ENCODE measurements around the gene SH3D19.
A peak's percentile ranks its signal among the peaks of the same experiment; 100 is the strongest.

The SH3D19 gene

DNA sequence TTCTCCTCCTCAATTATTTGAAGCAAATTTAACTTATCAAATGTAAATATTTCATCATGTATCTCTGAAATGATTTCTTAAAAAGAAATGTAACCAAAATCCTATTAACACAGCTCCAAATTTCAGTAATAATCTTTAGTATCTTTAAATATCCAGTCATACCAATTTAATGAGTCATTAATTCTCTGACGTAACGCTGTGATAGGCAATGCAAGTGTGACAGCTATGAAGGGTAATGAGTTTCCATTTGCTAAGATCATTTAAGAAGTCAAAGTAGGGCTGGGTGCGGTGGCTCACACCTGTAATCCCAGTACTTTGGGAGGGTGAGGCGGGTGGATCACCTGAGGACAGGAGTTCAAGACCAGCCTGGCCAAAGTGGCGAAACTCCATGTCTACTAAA is 210.4 kb downstream of the SH3D19 start:
- no peaks in the 10 kb centered on the region for H3K4me1 ChIP-seq (ENCODE audit: control insufficient read depth, insufficient read depth, low read length)
- no peaks in the 10 kb centered on the region for H3K9me3 ChIP-seq (ENCODE audit: control insufficient read depth, insufficient read depth, low read depth, low read length)
- no peak overlapping the region for H3K9ac ChIP-seq (ENCODE audit: low read length)
- H3K36me3 ChIP-seq (ENCODE audit: control insufficient read depth, insufficient read depth, low read length) = peaks cover 14% of the 10 kb centered on the region
- no peak overlapping the region for H3K4me3 ChIP-seq (ENCODE audit: low read depth, low read length)
- H3K27ac ChIP-seq (ENCODE audit: low read depth, low read length) = no peak overlapping the region
- H3K27me3 ChIP-seq (ENCODE audit: control insufficient read depth, insufficient read depth, low read length) = no peaks in the 10 kb centered on the region

DNA sequence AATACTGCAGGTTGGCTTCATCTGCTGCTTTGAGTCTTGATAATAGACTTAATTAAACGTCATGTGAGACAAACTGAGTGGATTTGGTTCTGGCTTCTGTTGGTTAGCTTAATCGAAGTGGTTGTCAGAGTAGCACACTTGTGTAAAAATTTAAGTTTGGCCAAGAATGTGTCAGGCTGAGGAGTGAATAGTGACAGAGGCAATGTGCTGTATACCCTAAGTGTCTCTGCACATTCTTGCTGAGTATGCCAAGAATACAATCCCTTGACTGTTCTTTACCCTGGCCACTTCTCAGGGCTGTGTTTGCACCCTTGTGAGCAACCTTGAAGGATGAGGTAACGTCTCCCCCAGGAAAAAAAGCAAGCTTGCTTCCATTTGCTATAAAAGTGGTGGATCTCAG is 211.1 kb downstream of the SH3D19 start:
- H3K4me3 ChIP-seq (ENCODE audit: low read depth, low read length) = no peak overlapping the region
- no peaks in the 10 kb centered on the region for H3K9me3 ChIP-seq (ENCODE audit: control insufficient read depth, insufficient read depth, low read depth, low read length)
- H3K9ac ChIP-seq (ENCODE audit: low read length) = no peak overlapping the region
- H3K4me1 ChIP-seq (ENCODE audit: control insufficient read depth, insufficient read depth, low read length) = no peaks in the 10 kb centered on the region
- H3K36me3 ChIP-seq (ENCODE audit: control insufficient read depth, insufficient read depth, low read length) = peaks cover 14% of the 10 kb centered on the region
- no peaks in the 10 kb centered on the region for H3K27me3 ChIP-seq (ENCODE audit: control insufficient read depth, insufficient read depth, low read length)
- H3K27ac ChIP-seq (ENCODE audit: low read depth, low read length) = no peak overlapping the region

- no peaks in the 10 kb centered on the region for H3K4me1 ChIP-seq (ENCODE audit: control insufficient read depth, insufficient read depth, low read length)
- H3K36me3 ChIP-seq (ENCODE audit: control insufficient read depth, insufficient read depth, low read length) = peaks cover 45% of the 10 kb centered on the region
- no peak overlapping the region for H3K27ac ChIP-seq (ENCODE audit: low read depth, low read length)
- H3K4me3 ChIP-seq (ENCODE audit: low read depth, low read length) = no peak overlapping the region
- H3K27me3 ChIP-seq (ENCODE audit: control insufficient read depth, insufficient read depth, low read length) = no peaks in the 10 kb centered on the region
- no peaks in the 10 kb centered on the region for H3K9me3 ChIP-seq (ENCODE audit: control insufficient read depth, insufficient read depth, low read depth, low read length)
- H3K9ac ChIP-seq (ENCODE audit: low read length) = no peak overlapping the region
Observed at GRCh38 chr4:151110236-151110635, 215.2 kb downstream of the SH3D19 start.

GRCh38 chr4:151107063-151107462 is 218.3 kb downstream of the SH3D19 start:
- no peaks in the 10 kb centered on the region for H3K27me3 ChIP-seq (ENCODE audit: control insufficient read depth, insufficient read depth, low read length)
- H3K27ac ChIP-seq (ENCODE audit: low read depth, low read length) = no peak overlapping the region
- no peaks in the 10 kb centered on the region for H3K4me1 ChIP-seq (ENCODE audit: control insufficient read depth, insufficient read depth, low read length)
- peaks cover 67% of the 10 kb centered on the region for H3K36me3 ChIP-seq (ENCODE audit: control insufficient read depth, insufficient read depth, low read length)
- no peak overlapping the region for H3K9ac ChIP-seq (ENCODE audit: low read length)
- no peaks in the 10 kb centered on the region for H3K9me3 ChIP-seq (ENCODE audit: control insufficient read depth, insufficient read depth, low read depth, low read length)
- H3K4me3 ChIP-seq (ENCODE audit: low read depth, low read length) = no peak overlapping the region

GRCh38 chr4:151105454-151106032 is 219.9 kb downstream of the SH3D19 start:
- H3K4me1 ChIP-seq (ENCODE audit: control insufficient read depth, insufficient read depth, low read length) = peaks cover 5% of the 10 kb centered on the region; the same call in 1 of the 2 replicates
- no peak overlapping the region for H3K9ac ChIP-seq (ENCODE audit: low read length)
- H3K27ac ChIP-seq (ENCODE audit: low read depth, low read length) = no peak overlapping the region
- H3K4me3 ChIP-seq (ENCODE audit: low read depth, low read length) = no peak overlapping the region
- no peaks in the 10 kb centered on the region for H3K9me3 ChIP-seq (ENCODE audit: control insufficient read depth, insufficient read depth, low read depth, low read length)
- H3K27me3 ChIP-seq (ENCODE audit: control insufficient read depth, insufficient read depth, low read length) = no peaks in the 10 kb centered on the region
- peaks cover 82% of the 10 kb centered on the region for H3K36me3 ChIP-seq (ENCODE audit: control insufficient read depth, insufficient read depth, low read length)

DNA sequence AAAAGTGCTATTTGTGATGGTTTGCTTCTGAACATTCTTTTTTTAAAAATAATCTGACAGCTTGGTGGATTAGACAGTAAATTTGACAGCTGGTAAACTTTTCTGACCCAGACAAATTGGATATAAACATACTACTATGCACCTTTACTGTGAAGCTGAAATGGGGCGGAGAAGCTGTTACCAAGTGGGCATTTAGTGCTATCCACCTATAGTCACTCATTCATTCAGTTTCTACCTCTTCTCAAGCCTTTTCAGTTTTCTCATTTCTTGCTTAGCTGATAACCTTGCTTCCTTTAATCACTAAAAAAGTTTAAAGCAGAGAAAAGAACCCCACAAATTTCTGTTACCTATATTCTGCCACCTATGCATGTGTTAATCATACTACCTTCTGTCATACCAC is 220.8 kb downstream of the SH3D19 start:
- no peaks in the 10 kb centered on the region for H3K9me3 ChIP-seq (ENCODE audit: control insufficient read depth, insufficient read depth, low read depth, low read length)
- no peak overlapping the region for H3K9ac ChIP-seq (ENCODE audit: low read length)
- peaks cover 87% of the 10 kb centered on the region for H3K36me3 ChIP-seq (ENCODE audit: control insufficient read depth, insufficient read depth, low read length)
- H3K4me1 ChIP-seq (ENCODE audit: control insufficient read depth, insufficient read depth, low read length) = peaks cover 5% of the 10 kb centered on the region; the same call in 1 of the 2 replicates
- H3K27me3 ChIP-seq (ENCODE audit: control insufficient read depth, insufficient read depth, low read length) = no peaks in the 10 kb centered on the region
- H3K4me3 ChIP-seq (ENCODE audit: low read depth, low read length) = no peak overlapping the region
- H3K27ac ChIP-seq (ENCODE audit: low read depth, low read length) = no peak overlapping the region

GRCh38 chr4:151103758-151104157 is 221.6 kb downstream of the SH3D19 start:
- Histone ChIP-seq H3K4me3 (ENCODE audit: low read depth, low read length) (no peak overlapping the region), H3K27me3 (ENCODE audit: control insufficient read depth, insufficient read depth, low read length) (no peaks in the 10 kb centered on the region), H3K27ac (ENCODE audit: low read depth, low read length) (no peak overlapping the region), H3K9me3 (ENCODE audit: control insufficient read depth, insufficient read depth, low read depth, low read length) (no peaks in the 10 kb centered on the region), H3K9ac (ENCODE audit: low read length) (no peak overlapping the region), H3K36me3 (ENCODE audit: control insufficient read depth, insufficient read depth, low read length) (peaks cover 87% of the 10 kb centered on the region), H3K4me1 (ENCODE audit: control insufficient read depth, insufficient read depth, low read length) (peaks cover 8% of the 10 kb centered on the region)

- Histone ChIP-seq H3K4me3 (ENCODE audit: low read depth, low read length) (peak overlapping the region; percentile 95), H3K27ac (ENCODE audit: low read depth, low read length) (peak overlapping the region; percentile 95), H3K4me1 (ENCODE audit: control insufficient read depth, insufficient read depth, low read length) (peaks cover 9% of the 10 kb centered on the region), H3K9ac (ENCODE audit: low read length) (peak overlapping the region; percentile 99), H3K36me3 (ENCODE audit: control insufficient read depth, insufficient read depth, low read length) (peaks cover 59% of the 10 kb centered on the region), H3K27me3 (ENCODE audit: control insufficient read depth, insufficient read depth, low read length) (no peaks in the 10 kb centered on the region), H3K9me3 (ENCODE audit: control insufficient read depth, insufficient read depth, low read depth, low read length) (no peaks in the 10 kb centered on the region)
Observed at GRCh38 chr4:151100531-151100930, 224.9 kb downstream of the SH3D19 start.

DNA sequence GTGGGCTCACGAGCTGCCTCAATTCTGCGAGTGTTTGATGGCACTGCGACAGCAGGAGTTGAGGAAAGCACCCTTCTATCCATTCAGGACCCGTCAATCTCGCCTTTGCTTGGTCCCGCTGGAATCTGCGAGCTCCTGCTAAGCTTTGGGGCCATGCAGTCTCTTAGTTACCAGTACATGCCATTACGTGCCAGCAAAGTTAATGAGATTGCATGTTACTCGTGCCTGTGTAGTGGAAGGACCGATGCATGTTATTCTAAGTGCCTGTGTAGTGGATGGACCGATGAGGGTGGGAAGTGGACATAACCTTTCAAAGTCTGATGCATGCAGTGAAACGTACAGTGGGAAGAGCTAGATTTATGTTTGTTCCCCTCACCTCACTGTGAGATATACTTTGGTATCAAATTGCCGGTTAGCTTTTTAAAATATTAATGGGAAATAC is 225.4 kb downstream of the SH3D19 start:
- peaks cover 54% of the 10 kb centered on the region for H3K36me3 ChIP-seq (ENCODE audit: control insufficient read depth, insufficient read depth, low read length)
- peak overlapping the region; percentile 95 for H3K4me3 ChIP-seq (ENCODE audit: low read depth, low read length)
- H3K4me1 ChIP-seq (ENCODE audit: control insufficient read depth, insufficient read depth, low read length) = peaks cover 9% of the 10 kb centered on the region
- peak overlapping the region; percentile 95 for H3K27ac ChIP-seq (ENCODE audit: low read depth, low read length)
- peak overlapping the region; percentile 99 for H3K9ac ChIP-seq (ENCODE audit: low read length)
- H3K9me3 ChIP-seq (ENCODE audit: control insufficient read depth, insufficient read depth, low read depth, low read length) = no peaks in the 10 kb centered on the region
- no peaks in the 10 kb centered on the region for H3K27me3 ChIP-seq (ENCODE audit: control insufficient read depth, insufficient read depth, low read length)

GRCh38 chr4:151099229-151099975 is 226.0 kb downstream of the SH3D19 start, which contains the start of gene RPS3A:
RPS3A (plus strand) TSS chr4:151099628; CDS start chr4:151099653, 25 bp downstream.
- Histone ChIP-seq H3K4me1 (ENCODE audit: control insufficient read depth, insufficient read depth, low read length) (peaks cover 9% of the 10 kb centered on the region), H3K36me3 (ENCODE audit: control insufficient read depth, insufficient read depth, low read length) (peaks cover 48% of the 10 kb centered on the region), H3K27me3 (ENCODE audit: control insufficient read depth, insufficient read depth, low read length) (no peaks in the 10 kb centered on the region), H3K9me3 (ENCODE audit: control insufficient read depth, insufficient read depth, low read depth, low read length) (no peaks in the 10 kb centered on the region), H3K9ac (ENCODE audit: low read length) (peak within 1 kb of the TSS; percentile 99), H3K27ac (ENCODE audit: low read depth, low read length) (peak within 1 kb of the TSS; percentile 95), H3K4me3 (ENCODE audit: low read depth, low read length) (peak within 1 kb of the TSS; percentile 95)

DNA sequence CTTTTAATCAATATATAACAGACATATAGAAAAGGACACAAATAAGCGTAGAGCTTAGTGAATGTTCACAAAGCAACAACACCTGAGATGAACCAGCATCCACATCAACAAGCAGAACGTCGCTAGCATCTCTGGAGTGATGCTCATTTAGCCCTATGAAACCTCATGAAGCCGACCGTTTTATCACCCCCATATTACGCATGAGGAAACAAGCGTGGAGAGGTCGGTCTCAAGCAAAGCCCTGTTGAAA is 226.5 kb downstream of the SH3D19 start:
- Histone ChIP-seq H3K9me3 (ENCODE audit: control insufficient read depth, insufficient read depth, low read depth, low read length) (no peaks in the 10 kb centered on the region), H3K36me3 (ENCODE audit: control insufficient read depth, insufficient read depth, low read length) (peaks cover 43% of the 10 kb centered on the region), H3K9ac (ENCODE audit: low read length) (peak overlapping the region; percentile 60), H3K27me3 (ENCODE audit: control insufficient read depth, insufficient read depth, low read length) (no peaks in the 10 kb centered on the region), H3K4me1 (ENCODE audit: control insufficient read depth, insufficient read depth, low read length) (peaks cover 9% of the 10 kb centered on the region), H3K27ac (ENCODE audit: low read depth, low read length) (peak overlapping the region; percentile 49), H3K4me3 (ENCODE audit: low read depth, low read length) (peak overlapping the region; percentile 95)
